Measurements from ENCODE around the gene P4HTM.

Gene P4HTM

DNA sequence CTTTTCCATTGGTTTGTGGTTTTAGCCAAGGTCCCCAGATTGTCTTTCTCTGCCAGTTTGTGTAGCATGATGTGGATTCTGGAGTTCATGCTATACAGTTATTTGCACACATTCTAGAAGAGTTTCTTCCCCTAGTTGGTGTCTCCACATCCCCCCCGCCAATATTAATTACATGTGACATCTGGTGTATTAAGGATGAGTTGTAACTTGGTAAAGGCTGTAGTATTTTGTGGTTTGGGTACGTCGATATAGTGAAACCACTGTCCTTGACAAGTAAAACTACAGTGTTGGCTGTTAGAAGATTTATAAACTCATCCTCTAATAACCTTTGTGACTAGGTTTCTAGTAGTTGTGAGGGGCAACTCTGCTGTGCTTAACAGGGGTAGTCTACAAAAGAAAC lies 23.7 kb upstream of the P4HTM start:
- DNase-seq (ENCODE audit: low read depth in 2 of 2): no peak
- TF ChIP-seq, protein P1, sequence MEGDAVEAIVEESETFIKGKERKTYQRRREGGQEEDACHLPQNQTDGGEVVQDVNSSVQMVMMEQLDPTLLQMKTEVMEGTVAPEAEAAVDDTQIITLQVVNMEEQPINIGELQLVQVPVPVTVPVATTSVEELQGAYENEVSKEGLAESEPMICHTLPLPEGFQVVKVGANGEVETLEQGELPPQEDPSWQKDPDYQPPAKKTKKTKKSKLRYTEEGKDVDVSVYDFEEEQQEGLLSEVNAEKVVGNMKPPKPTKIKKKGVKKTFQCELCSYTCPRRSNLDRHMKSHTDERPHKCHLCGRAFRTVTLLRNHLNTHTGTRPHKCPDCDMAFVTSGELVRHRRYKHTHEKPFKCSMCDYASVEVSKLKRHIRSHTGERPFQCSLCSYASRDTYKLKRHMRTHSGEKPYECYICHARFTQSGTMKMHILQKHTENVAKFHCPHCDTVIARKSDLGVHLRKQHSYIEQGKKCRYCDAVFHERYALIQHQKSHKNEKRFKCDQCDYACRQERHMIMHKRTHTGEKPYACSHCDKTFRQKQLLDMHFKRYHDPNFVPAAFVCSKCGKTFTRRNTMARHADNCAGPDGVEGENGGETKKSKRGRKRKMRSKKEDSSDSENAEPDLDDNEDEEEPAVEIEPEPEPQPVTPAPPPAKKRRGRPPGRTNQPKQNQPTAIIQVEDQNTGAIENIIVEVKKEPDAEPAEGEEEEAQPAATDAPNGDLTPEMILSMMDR (IDR thresholded peaks at IDR 0.05; ENCODE audit: low read depth, low read length): no peak
- no peak overlapping the region for H3K4me3 ChIP-seq (replicated peaks in 1 of 2; ENCODE audit: low read depth in 2 of 2, low read length in 2 of 2)

DNA sequence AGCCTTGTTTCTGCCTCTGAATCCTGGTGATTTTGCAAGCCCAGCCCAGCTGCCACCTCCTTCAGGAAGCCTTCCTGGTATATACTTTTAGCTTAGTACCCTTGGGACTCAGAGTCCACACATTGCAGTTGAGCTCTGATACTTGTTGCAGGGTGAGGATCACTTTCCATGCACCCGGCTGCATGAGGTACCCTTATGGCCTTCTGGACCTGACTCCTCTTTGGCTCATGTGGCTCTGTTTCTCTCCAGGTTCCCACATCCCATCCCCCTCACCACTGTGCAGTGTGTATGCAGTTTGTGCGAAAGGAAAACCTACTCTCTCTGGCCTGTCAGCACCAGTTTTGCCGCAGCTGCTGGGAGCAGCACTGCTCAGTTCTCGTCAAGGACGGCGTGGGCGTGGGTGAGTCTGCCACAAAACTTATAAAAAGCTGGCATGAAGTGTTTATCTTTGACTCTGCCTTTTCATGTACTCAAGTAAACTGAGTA lies 23.1 kb upstream of the P4HTM start:
- H3K4me3 ChIP-seq (replicated peaks in 1 of 2; ENCODE audit: low read depth in 2 of 2, low read length in 2 of 2): no peak overlapping the region
- TF ChIP-seq, protein P1 (IDR thresholded peaks at IDR 0.05; ENCODE audit: low read depth, low read length): no peak
- no peak for DNase-seq (ENCODE audit: low read depth in 2 of 2)

DNA sequence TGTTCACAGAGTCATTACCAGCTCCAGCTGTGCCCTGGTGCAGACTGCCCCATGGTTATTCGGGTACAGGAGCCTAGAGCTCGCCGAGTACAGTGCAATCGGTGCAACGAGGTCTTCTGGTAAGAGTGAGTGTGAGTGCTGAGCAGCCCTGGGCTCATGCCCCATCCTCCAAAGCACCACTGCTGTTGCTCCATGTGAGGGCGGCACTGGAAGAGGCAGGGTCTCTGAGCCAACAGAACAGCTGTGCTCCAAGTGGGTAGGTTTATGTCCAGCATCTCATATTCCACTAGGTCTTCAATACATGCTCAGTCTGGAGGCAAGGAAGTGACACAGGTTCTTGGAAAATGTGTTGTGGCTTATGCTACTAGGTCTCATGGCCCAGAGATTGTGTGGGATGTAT lies 19.5 kb upstream of the P4HTM start:
- no peak for DNase-seq (ENCODE audit: low read depth in 2 of 2)
- TF ChIP-seq, protein P1 (IDR thresholded peaks at IDR 0.05; ENCODE audit: low read depth, low read length): no peak
- no peak overlapping the region for H3K4me3 ChIP-seq (replicated peaks in 1 of 2; ENCODE audit: low read depth in 2 of 2, low read length in 2 of 2)

DNA sequence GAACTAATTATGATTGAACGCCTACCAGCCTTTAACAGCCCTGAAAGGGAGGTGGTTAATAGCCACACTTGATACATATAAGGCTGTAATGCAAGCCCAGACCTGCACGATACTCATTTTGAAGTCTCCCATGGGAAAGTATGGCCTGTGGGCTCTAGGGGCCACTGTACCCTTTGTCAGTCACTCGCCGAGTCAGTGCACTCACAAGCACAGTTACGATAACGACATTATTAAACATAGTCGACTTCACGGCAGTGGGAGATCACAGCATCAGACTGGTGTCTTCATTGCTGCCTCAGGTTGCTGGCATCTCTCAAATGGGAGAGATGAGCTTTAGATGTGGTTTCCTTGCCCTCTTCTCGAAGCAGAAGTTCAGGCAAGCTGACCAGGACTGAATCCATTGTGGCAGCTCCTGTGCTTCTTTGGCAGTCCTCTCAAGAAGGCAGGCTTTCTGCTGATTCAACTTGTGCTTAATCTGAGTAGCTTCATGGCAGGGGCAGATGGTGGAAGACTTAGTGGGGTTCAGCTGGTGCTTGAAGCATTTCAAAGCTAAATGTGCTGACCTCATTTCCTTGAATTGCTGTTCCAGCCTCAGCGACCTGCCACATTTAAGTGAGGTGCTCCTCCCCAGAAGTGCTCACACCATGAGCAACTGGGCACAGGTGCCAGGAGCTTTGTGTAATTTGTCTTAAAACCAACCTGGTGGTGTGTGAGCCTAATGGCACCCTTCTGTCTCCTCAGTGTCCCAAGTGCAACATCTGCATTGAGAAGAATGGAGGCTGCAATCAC lies 15.8 kb upstream of the P4HTM start:
- no peak for DNase-seq (ENCODE audit: low read depth in 2 of 2)
- H3K4me3 ChIP-seq (replicated peaks in 1 of 2; ENCODE audit: low read depth in 2 of 2, low read length in 2 of 2): no peak overlapping the region
- TF ChIP-seq, protein P1 (IDR thresholded peaks at IDR 0.05; ENCODE audit: low read depth, low read length): no peak

DNA sequence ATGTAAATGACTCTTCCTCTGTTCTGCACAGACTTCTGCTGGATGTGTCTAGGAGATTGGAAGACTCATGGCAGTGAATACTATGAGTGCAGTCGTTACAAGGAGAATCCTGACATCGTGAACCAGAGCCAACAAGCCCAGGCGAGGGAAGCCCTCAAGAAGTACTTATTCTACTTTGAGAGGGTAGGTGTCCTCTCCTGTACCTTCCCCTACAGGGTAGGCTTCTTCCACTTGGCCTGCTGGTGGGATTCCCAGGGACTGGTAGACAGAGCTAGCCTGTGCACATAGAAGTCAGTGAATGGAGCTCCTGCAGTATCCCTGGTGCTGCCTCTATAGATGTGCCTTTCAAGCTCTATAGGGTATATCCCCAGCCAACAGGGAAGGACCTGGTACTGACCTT lies 10.6 kb upstream of the P4HTM start:
- TF ChIP-seq, protein P1 (IDR thresholded peaks at IDR 0.05; ENCODE audit: low read depth, low read length): no peak
- H3K4me3 ChIP-seq (replicated peaks in 1 of 2; ENCODE audit: low read depth in 2 of 2, low read length in 2 of 2): no peak overlapping the region
- no peak for DNase-seq (ENCODE audit: low read depth in 2 of 2)

DNA sequence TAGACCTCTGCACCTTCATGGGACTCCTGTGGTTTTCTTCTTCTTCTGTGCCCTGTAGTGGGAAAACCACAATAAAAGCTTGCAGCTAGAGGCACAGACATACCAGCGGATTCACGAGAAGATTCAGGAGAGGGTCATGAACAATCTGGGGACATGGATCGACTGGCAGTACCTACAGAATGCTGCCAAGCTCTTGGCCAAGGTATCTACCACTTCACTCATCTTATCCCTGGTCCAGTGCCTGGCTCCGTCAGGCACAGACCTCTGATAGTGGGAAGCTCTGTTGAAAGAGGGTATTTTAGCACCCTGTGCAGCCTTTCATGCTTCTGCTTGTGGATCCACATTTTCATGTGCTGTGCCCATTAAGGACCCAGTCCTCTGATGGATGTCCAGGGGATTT lies 9.7 kb upstream of the P4HTM start:
- no peak for DNase-seq (ENCODE audit: low read depth in 2 of 2)
- TF ChIP-seq, protein P1 (IDR thresholded peaks at IDR 0.05; ENCODE audit: low read depth, low read length): no peak

More for the DNA sequence above, 9.7 kb upstream of the P4HTM start:
- H3K4me3 ChIP-seq (replicated peaks in 1 of 2; ENCODE audit: low read depth in 2 of 2, low read length in 2 of 2): no peak overlapping the region
